Measurements from ENCODE around the gene PPFIBP2.

Gene PPFIBP2

DNA sequence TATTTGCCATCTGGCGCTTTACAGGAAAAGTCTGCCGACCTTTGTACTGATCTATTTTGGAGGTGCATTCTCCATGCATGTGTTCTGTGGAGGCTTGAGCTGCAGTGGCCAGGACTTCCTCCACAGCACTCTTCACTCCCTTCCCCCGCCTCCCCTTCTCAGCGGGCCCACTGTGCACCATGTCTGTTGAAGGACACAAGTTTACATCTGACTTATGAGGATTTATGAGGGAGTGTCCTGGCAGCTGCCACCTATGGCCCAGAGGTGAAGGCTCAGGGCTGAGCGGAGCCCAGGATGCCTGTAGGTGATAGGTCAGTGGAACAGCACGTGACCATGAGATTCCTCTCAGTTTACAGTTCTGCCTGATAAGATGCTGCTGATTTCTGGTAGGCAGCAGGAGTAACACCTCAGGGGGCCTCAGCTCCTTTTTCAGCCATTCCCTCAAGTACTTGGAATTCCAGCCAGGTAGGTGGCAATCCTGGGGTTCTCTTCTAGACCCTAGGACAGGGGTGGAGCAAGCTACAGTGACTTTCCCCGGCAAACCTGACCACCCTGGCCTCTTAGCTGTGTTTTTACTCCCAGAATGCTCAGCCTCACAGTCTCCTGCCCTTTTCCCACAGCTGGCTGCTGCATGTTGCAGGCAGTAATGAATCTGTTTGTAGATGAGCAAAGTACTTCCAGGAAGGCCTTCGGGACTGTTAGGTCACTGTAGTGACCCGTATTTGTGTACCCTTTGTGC is 59.9 kb downstream of the PPFIBP2 start:
- TF ChIP-seq, protein P1, sequence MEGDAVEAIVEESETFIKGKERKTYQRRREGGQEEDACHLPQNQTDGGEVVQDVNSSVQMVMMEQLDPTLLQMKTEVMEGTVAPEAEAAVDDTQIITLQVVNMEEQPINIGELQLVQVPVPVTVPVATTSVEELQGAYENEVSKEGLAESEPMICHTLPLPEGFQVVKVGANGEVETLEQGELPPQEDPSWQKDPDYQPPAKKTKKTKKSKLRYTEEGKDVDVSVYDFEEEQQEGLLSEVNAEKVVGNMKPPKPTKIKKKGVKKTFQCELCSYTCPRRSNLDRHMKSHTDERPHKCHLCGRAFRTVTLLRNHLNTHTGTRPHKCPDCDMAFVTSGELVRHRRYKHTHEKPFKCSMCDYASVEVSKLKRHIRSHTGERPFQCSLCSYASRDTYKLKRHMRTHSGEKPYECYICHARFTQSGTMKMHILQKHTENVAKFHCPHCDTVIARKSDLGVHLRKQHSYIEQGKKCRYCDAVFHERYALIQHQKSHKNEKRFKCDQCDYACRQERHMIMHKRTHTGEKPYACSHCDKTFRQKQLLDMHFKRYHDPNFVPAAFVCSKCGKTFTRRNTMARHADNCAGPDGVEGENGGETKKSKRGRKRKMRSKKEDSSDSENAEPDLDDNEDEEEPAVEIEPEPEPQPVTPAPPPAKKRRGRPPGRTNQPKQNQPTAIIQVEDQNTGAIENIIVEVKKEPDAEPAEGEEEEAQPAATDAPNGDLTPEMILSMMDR (conservative IDR thresholded peaks at IDR 0.05), result no peak
- TF ChIP-seq ZFX (IDR thresholded peaks at IDR 0.05), result no peak
- H3K27ac ChIP-seq, result no peak overlapping the region

DNA sequence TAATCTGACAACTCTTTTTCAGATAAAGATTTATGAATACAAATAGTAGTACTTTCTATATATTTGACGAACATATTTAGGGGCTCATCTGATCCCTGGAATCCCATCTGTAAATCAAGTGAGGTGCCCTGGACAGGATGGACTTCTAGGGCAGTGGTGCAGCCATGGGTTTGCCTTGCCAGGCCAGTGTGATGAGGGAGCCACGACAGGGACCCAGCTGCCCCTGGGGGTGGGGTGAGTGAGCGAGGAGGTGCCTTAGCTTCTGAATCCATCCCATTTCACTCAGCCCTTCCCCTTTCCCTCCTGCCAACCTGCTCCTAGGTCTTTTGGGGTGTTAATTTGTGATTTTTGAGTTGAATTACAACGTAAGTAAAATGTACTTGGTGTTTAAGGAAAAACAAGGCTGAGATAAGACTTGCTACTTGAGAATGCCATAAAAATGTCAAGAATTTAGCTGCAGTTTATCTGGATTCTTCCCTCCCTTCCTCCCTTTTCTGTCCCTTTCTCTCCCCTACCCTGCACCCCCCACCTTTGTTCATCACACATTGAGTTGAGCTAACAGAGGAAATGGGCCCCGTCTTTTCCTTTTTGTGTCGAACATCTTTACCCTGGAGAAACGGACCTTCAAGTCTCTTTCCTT is 60.8 kb downstream of the PPFIBP2 start:
- TF ChIP-seq, protein P1 (conservative IDR thresholded peaks at IDR 0.05), result no peak
- no peak for TF ChIP-seq ZFX (IDR thresholded peaks at IDR 0.05)
- H3K27ac ChIP-seq, result no peak overlapping the region

DNA sequence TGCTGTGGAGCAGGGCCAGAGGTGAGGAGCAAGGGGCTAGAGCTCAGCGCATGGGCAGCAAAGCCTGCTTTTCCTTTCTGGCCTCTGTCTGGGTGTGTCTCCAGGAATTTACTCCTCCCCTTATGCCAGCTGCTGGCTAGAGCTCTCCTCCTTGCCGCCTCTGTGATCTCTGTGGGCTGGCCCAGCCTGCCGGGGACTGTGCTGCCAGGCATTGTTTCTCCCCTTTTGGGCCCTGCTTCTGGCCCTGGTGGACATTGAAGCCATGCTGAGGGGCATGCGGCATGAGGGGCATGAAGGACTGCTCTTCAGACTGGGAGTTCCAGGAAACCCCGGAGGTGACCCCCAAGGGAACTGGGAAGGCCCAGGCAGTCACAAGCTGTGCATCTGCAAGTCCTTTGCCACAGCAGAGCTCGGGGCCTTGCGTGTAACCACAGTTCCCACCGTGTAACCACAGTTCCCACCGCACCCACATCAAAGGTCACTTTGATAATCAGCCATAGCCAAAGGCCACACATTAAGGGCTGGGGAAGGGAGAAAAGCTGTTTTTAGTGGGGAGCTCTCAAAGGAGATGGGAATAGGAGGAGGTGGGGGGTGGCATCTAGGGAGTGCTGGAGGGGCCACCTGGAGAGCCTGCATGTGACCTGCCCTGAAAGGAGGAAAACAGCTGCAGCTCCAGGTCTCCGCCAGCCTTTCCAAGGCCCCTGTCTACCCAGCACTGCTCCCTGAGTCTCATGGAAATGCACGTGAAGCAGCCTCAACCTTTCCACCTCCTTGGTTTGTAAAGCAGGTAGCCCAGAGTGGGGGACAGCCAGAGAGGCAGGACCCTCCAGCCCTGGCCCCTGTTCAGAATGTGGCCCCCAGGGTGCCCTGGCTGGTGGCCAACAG is 62.3 kb downstream of the PPFIBP2 start:
- peak overlapping the region; percentile 50; the same call in 1 of the 2 replicates for H3K27ac ChIP-seq
- TF ChIP-seq ZFX (IDR thresholded peaks at IDR 0.05), result no peak
- TF ChIP-seq, protein P1 (conservative IDR thresholded peaks at IDR 0.05), result no peak

DNA sequence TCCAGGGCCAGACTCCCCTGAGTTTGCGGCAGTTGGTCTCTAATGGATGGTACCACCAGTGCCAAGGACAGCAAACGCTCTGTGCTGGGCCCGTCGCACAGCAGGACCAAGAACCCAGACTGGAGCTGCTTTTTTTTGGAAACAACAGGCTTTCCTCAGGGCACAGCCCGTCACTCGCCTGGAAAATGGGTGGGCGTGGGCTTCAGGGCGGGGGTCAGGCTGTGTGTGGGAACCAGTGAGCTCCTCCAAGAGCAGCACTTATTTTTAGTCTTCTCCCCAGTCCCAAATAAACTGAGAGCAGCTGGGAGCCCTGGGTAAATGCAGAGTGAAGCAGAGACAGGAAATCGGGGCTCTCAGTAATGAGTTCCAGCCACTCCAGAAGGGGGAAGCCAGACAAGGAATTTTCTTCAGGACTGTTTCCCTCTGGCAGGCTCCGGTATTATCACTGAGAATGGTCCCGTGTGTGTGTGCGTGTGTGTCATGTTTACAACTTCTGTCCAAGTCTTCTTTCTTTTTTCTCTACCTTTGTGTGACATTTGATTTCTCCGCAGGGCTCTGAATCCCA is 63.0 kb downstream of the PPFIBP2 start:
- H3K27ac ChIP-seq, result peak overlapping the region; percentile 50
- TF ChIP-seq ZFX (IDR thresholded peaks at IDR 0.05), result no peak
- TF ChIP-seq, protein P1 (conservative IDR thresholded peaks at IDR 0.05), result no peak

DNA sequence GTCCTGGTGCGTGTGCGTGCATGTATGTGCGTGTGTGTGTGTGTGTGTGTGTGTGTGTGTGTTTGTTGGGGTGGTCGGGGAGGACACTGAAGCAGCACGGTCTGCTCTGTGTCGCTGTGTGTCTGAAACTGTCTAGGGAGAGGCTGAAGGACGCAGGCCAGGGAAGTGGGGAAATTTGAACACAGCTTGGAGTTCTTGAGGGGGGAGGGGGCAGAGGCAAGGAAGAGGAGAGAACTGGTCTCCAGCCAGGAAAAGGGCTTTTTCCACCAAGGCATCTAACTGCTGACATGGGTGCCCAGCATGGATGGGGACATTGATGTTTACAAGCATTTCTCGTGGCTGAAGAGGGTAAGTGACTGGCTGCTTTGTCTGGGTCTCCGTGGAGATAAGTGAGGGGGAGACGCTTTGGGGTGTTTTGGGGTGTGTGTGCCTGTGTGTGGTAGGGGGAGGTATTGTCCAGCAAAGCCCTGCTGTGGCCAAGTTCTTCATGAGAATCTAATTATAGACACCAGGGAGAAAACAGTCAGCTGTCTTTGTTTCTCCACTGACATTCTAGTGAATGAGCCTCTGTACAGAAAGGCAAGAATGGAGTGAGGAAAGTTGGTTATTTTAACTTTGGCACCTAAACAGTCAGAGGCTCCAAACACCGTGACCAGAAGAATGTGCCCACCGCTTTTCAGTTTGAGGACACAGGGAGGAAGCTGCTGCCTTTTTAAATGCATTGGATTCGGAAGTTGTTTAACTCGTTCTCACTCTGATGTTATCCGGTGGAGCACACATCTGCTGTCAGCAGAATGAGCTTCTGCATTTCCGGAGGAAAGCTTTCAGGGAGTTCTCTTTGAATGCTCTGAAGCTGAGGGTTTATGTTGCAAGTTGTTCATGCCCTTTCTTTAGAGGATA is 63.7 kb downstream of the PPFIBP2 start:
- no peak for TF ChIP-seq ZFX (IDR thresholded peaks at IDR 0.05)
- TF ChIP-seq, protein P1 (conservative IDR thresholded peaks at IDR 0.05), result no peak
- H3K27ac ChIP-seq, result peak overlapping the region; percentile 50

DNA sequence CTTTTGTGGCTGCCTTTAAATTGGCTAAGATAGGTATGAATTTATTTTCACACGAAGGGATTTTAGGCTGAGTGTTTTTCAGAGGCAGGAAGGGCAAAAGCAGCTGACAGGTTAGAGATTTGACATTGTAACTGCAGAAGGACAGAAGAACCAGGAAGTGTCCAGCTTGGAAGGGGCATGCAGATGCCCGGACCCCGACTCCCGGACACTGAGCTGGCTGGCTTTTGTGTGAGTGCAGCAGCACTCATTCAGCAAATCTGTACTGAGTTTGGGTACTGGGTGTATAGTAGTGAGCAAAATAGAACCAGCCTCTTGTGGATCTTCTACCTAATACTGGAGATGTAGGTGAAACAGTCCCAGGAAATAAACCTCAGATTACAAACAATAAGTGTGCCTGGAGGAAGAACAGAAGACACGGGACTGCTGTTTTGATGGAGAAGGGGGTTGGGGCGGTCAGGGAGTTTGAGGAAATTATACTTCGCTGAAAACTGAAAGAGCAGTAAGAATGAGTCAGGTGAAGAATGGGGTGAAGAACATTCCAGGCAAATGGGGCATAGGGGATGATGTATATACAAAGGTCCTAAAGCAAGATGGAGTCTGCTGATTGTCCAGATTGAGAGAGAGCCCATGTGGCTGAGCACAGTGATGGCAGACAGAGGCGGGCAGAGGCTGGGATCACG is 64.6 kb downstream of the PPFIBP2 start:
- H3K27ac ChIP-seq, result peak overlapping the region; percentile 50
- no peak for TF ChIP-seq ZFX (IDR thresholded peaks at IDR 0.05)
- TF ChIP-seq, protein P1 (conservative IDR thresholded peaks at IDR 0.05), result no peak
